NCI-H524 (cell line): ENCODE measurements around the gene TNFSF13.
"Not testable (repeated sequence)": the region's sequence is repeated elsewhere in the genome, so short reads cannot be mapped to it uniquely, and the experiment has no call there.

Experiments used
- DNase-seq, 2 experiments: peaks; one replicate each; lab custom pipeline; 2025; lab: John Stamatoyannopoulos, UW

The TNFSF13 gene

GRCh38 chr17:7591596-7591995 lies 33.0 kb downstream of the TNFSF13 start:
- no peak for DNase-seq

GRCh38 chr17:7592422-7593021 lies 34.0 kb downstream of the TNFSF13 start:
- no peak for DNase-seq

- no peak for DNase-seq
Measured at GRCh38 chr17:7593296-7593695, 34.7 kb downstream of the TNFSF13 start.

GRCh38 chr17:7597561-7597960 lies 39.0 kb downstream of the TNFSF13 start:
- DNase-seq = not testable (repeated sequence)

- DNase-seq = no peak
Measured at GRCh38 chr17:7606280-7606679, 47.7 kb downstream of the TNFSF13 start.

GRCh38 chr17:7610641-7611040 lies 52.1 kb downstream of the TNFSF13 start:
- no peak for DNase-seq
